Activated CD8-positive, alpha-beta memory T cell treated with anti-CD3 and anti-CD28 coated beads, Interleukin-2, amount 50 U/mL, for 48 hours (primary cell): ENCODE data around the gene ZNF764.
"Not testable (repeated sequence)": the region's sequence is repeated elsewhere in the genome, so short reads cannot be mapped to it uniquely, and the experiment has no call there.

Experiments used
- DNase-seq: peaks from one replicate; pipeline ENCODE4 v3.0.0-alpha.2; 2020

ZNF764 gene

DNA sequence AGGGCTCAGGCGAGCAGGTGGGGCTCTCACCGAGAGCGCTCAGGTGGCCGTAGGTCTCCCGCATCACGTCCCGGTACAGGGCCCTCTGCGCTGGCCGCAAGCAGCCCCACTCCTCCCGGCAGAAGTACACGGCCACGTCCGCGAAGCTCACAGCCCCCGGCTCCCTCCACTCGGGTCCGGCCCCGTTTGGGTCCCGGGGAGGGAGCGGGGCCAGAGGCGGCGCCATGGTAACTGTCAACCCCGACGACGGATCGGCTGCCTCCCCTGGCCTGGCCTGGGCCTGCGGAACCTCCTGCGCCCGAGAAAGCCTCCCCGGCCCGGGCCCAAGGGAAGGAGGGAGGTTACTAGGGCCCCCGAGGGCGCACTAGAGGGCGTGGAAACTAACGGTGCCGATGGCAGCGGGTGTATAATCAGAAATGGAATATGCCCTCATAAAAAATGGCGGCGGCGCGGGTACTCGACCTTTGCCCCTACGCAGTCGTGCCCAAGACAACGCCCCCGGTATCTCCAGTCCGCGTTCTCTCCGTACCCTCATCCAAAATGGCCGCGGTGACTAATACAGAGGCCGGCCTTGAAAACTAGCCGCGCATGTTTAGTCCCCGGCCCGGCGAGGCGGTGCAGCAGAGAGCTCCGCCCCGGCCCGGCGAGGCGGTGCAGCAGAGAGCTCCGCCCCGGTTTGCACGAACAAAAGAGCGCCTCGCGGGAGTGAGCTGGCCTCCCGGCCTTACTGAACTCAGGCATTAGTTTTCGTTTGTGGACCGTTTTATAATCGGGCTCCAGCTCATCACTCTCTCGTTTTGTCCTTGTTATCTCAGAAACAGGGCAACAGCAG, at the start of gene ZNF764:
ZNF764 (minus strand) TSS at position 418 of the 832 bp plus-strand sequence; CDS start at position 226, 192 bp downstream.
- peak; percentile 95 for DNase-seq

DNA sequence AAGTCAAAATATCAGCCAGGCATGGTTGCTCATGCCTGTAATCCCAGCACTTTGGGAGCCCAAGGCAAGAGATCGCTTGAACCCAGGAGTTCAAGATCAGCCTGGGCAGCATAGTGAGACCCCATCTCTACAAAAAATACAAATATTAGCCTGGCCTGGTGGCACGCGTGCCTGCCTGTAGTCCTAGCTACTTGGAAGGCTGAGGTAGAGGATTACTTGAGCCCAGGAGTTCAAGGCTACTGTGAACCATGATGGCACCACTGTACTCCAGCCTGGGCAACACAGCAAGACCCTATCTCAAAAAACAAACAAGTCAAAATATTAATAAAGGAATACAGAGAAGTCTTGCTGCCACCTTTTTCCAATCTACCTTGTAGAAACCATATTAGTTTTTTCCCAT, 47.8 kb upstream of the ZNF764 start:
- DNase-seq, result no peak

DNA sequence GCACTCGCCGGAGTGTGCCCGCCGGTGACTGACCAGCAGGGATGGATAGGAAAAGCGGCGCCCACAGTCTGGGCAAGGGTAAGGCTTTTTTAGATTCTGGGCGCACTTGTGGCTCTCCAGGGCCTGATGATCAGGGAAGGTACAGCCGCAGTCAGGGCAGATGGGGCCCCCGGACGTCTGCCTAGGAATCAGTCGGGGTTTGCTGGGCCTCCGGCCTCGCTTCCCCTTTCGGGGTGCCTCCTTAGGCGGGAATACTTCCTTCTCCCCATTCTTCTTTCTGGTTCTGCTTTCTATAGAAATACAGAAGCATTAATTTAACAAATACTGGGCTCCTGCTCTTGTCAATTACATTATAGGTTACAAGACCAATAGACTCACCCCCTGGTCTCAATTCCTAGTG, 47.0 kb upstream of the ZNF764 start:
- DNase-seq, result no peak

DNA sequence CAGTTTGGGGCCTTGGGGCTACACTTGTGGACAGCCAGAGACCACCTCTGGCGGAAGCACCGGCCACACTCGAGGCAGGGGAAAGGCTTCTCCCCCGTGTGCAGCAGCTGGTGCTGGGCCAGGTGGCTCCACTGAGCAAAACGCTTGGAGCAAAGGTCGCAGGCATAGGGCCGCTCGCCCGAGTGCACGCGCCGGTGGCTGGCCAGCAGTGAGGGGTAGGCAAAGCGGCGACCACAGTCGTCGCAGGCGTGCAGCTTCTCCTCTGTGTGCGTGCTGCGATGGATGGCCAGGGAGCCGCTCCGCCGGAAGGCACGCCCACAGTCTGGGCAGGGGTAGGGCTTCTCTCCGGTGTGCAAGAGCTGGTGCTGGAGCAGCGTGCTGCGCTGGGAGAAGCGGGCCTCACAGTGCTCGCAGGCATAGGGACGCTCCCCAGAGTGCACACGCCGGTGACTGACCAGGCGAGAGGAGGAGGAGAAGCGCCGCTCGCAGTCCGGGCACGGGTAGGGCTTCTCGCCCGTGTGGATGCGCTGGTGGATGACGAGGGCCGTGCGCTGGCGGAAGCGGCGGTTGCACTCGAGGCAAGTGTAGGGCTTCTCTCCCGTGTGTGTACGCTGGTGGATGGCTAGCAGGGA, 46.3 kb upstream of the ZNF764 start:
- DNase-seq, result no peak

DNA sequence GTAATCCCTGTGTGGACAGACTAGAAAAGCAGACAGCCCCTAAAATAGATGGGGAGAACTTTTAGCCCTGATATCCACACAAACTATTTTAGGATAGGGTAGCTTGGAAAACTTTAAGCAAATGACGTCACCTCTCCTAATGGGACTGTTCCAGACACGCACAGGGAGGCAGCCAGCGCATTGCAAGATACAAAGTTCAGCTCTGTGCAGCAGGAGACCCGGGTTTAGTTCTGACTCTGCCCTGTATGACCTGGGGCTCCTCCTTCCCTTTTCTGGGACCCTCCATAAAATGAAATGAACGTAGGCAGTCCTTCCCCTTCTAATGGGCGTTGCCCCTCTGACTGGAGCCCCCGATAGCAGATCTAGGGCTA, 45.8 kb upstream of the ZNF764 start:
- no peak for DNase-seq

DNA sequence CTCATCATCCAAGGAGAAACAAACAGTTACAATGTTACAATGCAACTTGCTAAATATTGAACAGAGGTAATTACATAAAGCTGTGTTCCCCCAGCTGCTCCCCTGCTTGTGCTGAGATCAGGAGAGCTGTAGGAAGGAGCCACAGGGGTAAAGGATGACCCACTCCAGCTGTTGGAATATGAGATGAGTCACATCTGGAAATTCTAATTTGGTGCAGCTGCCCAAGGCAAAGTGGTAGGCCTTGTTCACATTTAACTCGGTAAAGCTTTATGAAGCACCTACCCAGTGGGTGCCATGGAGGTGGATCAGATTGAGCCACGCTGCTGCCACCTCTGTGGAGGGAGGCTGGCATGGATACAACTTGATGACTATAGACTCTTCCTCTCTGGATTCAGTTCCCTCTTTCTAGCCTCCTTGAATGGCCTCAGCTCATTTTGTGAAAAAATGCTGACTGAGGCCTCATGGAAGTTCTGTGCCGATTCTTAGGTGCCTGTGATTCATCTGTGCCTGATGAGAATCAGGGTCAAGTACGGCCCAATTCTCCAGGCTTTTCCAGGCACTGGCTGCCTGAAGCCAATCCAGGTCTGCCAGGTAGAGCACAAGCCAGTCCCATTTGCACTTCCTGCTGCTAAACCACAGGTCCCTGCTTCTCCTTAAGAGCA, 44.6 kb upstream of the ZNF764 start:
- no peak for DNase-seq

DNA sequence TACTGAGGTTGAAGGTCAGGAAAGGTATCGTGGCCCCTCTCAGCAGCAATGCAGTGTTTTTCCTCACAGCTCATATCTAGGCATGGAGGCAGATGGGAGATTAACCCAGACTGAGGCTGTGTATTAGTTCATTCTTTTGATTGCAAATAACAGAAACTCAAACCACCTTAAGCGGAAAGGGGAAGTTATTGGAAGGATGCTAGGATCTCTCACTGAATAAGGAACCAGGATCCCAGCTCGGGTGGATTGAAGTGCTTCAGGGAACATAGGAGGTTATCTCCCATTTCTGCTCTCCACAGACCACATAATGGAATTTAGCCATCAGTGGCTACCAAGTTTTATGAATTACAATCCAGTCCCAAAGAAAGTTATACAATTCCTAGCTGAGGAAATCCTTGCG, 43.8 kb upstream of the ZNF764 start:
- no peak for DNase-seq

DNA sequence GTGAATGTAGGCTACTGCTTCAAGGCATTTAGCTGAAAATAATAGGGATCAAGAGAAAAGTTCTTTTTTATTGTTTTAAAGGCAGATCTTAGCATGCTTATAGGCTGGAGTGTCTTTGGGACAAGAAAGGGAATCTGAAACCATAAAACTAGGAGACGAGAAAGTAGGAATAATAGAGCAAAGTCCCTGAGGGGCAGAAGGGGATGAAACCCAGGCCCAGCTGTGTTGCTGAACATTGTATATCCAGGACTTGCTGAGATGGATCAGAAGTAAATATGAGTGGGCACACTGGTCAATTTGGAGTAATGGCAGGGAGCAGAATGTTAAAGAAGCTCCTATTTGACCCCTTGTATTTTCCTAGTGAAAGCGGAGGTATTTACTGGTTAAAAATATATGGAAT, 42.8 kb upstream of the ZNF764 start:
- DNase-seq, result no peak

DNA sequence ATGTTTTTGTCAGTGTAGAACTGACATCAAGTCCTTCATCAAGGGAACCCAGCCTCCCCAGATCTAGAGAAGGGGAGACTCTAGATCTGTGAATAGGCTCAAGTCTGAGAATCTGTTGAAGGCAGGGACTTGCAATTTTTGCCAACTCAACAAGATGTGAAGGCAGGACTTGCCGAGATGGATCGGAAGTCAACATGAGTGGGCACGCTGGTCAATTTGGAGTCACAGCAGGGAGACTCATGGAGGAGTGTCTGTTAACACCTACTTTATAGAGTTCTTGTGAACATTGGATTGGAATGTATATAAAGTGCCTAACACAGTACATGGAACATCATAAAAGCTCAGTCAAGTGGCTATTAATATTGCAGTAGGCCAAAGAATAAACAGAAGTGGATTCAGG, 42.0 kb upstream of the ZNF764 start:
- DNase-seq, result no peak

DNA sequence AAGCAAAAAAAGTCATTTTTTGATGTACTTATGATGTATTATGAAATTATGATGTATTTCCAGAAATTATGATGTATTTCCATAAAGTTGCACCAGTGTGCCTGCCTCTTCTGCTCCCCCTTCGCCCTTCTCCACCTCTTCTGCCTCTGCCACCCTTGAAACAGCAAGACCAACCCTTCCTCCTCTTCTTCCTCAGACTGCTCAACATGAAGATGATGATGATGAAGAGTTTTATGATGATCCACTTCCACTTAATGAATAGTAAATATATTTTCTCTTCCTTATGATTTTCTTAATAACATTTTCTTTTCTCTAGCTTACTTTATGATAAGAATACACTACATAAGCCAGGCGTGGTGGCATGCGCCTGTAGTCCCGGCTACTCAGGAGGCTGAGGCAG, 34.7 kb upstream of the ZNF764 start:
- DNase-seq, result no peak

DNA sequence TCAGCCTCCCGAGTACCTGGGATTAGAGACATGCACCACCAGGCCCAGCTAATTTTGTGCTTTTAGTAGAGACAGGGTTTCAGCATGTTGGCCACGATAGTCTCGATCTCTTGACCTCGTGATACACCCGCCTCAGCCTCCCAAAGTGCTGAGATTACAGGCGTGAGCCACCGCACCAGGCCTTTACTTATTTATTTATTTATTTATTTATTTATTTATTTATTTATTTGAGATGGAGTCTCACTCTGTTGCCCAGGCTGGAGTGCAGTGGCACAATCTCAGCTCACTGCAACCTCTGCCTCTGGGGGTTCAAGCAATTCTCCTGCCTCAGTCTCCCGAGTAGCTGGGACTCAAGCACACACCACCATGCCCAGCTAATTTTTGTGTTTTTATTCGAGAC, 32.7 kb upstream of the ZNF764 start:
- DNase-seq, result not testable (repeated sequence)

DNA sequence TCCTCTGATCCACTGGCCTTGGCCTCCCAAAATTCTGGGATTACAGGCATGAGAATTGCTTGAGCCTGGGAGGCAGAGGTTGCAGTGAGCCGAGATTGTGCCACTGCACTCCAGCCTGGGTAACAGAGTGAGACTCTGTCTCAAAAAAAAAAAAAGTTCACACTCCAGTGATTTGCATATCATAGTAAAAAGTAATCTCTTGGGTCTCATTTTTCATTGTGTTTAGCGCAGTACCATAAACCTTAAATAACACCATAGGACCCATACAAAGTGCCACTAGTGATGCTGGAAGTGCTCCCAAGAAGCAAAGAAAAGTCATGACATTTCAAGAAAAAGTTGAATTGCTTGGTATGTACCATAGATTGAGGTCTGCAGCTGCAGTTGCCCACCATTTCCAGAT, 31.4 kb upstream of the ZNF764 start:
- DNase-seq, result not testable (repeated sequence)

DNA sequence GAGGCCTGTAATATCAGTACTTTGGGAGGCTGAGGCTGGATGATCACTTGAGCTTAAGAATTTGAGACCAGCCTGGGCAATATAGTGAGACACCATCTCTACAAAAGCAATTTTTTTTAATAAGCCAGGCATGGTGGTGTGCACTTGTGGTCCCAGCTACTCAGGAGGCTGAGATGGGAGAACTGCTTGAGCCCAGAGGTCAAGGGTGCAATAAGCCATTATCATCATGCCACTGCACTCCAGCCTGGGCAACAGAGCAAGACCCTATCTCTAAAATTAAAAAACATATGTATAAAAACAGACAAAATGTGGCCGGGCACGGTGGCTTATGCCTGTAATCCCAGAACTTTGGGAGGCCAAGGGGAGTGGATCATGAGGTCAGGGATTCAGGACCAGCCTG, 30.5 kb upstream of the ZNF764 start:
- no peak for DNase-seq

DNA sequence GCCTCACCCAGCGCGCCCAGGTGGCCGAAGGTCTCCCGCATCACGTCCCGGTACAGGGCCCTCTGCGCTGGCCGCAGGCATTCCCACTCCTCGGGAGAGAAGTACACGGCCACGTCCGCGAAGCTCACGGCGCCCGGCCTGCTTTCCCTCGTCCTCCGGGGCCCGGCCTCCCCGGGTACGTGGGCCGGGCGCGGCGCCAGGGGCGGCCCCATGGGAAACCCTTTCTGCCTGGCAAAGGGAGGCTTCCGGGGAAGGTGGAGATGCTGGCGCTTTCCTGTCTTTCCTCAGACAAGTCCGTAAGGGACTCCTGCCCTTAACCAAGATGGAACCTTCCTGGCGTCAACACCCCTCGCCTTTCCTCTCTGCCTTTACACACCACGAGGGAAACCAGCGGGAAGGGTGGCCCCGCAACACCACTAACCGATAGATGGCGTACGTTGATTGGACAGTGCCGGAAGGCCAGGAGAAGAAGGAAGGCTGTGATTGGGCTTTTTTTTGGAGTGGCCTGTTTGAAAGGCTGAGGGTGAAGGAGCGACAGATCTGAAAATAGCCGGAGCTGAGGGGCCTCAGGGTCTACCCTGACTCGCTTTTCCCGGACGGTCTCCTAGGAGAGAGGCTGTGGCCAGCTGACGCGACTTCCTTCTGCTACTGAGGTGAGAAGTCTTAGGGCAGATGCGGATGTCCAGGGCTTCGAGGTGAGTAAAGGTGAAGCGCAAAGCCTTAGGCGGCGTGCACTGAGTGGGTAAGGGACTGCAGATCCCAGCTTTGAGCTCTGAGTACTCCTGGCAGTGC, 27.4 kb upstream of the ZNF764 start, which contains the start of gene ZNF785:
ZNF785 (minus strand) TSS at position 298 of the 792 bp plus-strand sequence; CDS start at position 212, 86 bp downstream.
- peak; percentile 91 for DNase-seq

DNA sequence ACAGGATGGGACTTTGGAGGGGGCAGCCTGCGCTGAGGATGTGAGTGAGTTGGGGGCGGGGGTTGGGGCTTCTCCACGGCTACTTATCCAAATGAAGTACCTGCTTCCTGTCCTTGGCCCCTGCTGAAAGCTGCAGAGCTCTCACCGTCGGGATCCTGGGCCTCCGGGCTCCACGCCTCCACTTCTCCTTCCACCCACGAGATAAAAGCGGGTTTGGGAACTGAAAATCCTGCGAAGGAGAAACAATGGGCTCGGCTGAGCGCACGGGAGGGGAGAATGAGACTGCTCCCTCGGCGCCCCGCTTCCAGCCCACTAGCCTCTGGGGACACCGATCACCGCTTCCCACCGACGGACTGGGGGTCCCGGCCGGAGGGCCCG, 26.8 kb upstream of the ZNF764 start:
- DNase-seq, result no peak

DNA sequence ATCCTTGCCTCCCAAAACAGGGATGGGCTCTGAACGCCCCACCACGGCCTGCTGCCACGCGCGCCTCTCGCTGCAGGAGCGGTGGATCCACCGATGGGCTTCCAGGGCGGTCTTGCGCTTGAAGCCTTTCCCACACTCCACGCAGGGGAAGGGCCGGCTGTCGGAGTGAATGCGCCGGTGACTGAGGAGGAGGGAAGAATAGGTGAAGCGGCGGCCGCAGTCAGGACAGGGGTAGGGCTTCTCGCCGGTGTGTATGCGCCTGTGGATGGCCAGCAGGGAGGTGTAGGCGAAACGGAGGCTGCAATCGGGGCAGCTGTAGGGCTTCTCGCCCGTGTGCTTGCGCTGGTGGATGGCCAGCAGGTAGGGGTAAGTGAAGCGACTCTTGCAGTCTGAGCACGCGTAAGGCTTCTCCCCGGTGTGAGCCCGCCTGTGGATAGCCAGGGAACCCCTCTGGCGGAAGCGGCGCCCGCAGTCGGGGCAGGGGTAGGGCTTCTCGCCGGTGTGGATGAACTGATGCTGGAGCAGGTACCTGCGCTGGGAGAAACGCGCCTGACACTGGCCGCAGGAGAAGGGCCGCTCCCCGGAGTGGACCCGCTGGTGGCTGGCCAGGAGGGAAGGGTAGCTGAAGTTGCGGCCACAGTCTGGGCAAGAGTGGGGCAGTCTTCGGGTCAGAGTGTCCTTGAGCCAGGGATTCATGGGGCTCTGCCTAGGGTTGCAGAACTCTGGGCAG, 24.6 kb upstream of the ZNF764 start:
- no peak for DNase-seq

DNA sequence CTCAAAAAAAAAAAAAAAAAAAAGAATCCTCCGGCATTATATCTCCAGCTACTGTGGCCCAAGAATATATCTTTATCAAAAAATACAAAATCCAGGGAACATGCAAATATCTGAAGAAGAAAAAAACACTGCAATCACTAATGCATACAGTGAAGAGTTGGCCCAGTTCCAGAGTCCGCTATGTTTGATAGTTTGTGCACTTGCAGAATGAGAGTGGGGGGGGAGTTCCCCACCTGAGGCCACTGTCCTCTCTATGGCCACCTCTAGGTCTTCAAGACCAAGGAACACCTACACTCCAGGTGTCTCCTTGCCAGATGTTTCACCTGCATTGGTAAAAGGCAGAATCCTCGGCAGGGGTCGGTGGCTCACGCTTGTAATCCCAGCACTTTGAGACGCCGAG, 23.3 kb upstream of the ZNF764 start:
- no peak for DNase-seq

DNA sequence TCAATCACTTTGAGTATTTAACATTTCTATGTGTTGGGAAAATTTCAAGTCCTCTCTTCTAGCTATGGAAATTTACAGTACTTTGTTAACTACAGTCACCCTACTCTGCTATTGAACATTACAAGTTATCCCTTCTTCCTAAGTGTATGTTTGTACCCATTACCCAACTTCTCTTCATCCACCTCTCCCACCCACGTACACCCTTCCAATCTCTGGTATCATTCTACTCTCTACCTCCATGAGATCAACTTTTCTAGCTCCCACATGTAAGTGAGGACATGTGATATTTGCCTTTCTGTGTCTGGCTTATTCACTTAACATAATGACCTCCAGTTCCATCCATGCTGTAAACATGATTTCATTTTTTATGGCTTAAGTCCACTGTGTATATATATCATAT, 16.5 kb upstream of the ZNF764 start:
- no peak for DNase-seq

DNA sequence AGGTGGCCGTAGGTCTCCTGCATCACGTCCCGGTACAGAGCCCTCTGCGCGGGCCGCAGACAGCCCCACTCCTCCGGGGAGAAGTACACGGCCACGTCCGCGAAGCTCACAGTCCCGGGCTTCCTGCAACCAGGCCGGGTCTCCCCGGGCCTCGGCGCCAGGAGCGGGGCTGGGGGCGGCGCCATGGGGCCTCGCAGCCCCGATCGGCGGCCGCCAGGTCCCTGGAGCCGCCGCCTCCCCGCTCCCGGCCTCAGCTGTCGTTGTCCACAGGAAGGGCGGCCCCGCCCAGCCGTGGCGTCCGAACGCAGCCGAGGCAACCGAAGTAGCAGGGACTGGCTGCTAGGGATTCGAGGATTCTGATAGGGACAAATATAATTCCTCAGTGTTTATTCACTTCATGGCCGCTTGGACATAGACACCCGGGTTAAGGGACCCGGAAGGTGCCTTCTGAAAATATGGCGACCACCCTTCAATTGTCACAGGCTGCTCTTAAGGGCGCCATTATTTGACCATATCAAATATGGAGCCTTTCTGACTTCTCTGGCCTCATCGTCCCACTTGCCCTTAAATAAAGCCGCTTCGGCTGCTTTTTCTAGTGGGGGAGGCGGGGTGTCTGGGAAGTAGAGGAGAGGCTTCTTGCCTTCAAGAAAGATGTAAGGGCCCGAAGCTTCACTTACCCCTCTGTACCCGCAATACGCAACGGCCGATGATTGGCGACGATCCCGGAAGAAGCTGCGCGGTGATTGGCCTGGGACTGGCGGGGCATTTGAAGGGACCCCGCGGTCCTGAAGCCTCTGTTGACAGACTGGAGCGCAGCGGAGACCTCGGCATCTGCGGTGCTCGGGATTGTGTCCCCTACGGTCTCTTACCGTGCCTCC, 13.5 kb upstream of the ZNF764 start, which contains the start of gene ZNF688:
ZNF688 (minus strand) TSS at position 270 of the 878 bp plus-strand sequence; CDS start at position 185, 85 bp downstream.
- DNase-seq, result peak; percentile 93

DNA sequence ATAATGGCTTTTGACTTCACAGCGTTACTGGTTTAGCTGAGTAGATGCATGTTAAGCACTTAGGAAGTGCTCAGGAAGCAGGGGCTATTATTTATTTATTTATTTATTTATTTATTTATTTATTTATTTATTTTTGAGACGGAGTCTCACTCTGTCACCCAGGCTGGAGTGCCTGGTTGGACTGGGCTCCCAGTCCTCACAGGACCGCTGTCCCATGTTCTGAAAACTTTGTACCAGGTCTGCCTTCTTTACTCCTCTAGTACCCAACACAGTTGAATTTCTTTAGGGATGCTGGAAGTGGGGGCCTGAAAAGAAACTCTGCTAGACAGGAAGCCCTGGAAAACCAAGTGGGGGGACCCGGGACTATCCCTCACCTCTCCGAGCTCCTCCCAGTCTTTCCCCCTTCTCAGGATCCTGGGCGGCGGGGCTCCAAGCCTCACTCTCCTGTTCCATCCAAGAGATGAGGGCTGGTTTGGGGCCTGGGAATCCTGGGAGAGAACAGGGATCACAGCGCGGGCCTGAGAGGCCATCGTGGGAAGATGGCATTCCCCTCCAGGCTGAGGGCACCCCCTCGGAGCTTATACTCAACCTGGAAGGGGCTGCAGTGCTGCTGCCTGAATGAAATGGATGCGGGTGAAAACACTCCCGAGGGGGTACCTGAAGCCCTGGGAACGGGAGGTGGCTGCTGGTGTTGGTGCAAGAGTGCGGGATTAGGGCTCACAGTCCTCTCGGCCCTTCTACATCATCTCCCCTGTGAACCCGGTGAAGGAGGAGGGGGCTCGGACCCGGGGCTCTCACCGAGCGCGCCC, 12.7 kb upstream of the ZNF764 start:
- no peak for DNase-seq
